NCI-H1436 treated with DMSO at 0.1 percent for 48 hours (cell line): ENCODE results near the gene ETFDH.
"Not testable (repeated sequence)": the region's sequence is repeated elsewhere in the genome, so short reads cannot be mapped to it uniquely, and the experiment has no call there.

ENCODE experiments used
- DNase-seq: peaks from one replicate; lab custom pipeline; 2025; lab: John Stamatoyannopoulos, UW

ETFDH gene

DNA sequence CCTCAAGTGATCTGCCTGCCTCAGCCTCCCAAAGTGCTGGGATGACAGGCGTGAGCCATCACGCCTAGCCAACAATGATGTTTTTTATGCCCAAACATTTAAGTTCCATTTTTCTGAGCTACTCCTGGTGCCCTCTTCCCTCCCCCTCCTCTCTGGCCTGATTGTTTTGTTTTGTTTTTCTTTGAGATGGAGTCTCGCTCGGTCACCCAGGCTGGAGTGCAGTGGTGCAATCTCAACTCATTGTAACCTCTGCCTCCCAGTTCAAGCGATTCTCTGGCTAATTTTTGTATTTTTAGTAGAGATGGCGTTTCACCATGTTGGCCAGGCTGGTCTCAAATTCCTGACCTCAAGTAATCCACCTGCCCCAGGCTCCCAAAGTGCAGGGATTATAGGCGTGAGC lies 83.7 kb downstream of the ETFDH start:
- not testable (repeated sequence) for DNase-seq

DNA sequence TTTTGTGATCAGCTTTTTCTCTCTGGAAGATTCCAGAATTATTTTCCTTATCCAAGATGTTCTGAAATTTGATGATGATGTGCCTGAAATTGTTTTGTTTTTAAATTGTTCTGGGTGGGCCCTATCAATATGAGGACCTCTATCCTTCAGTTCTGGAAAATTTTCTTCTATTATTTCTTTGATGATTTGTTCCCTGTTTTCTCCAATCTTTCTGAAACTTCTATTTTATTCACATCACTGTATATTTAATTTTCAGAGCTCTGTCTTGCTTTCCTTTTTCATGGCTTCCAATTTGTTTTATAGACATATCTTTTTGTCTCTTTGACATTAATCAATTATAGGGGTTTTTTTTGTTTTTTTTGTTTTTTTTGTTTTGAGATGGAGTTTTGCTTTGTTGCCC lies 84.5 kb downstream of the ETFDH start:
- DNase-seq: no peak

DNA sequence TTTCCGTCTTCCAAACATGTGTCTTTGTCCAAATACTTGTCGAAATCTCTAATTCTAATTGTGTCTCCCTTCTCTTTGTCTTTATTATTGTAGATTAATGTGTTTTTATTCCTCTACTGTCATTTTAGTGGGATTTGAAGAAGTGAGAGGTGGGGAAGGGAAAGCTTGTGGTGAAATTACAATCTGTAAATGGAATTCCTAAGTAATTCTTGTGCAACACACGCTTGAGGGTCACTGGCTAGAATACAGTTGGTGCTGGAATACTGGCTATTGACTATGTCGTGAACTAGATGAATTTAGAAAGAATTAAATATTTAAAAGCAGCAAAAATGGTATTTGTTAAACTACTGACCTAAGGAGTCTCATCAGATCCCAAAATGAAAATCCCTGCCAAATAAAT lies 86.0 kb downstream of the ETFDH start:
- DNase-seq: no peak

DNA sequence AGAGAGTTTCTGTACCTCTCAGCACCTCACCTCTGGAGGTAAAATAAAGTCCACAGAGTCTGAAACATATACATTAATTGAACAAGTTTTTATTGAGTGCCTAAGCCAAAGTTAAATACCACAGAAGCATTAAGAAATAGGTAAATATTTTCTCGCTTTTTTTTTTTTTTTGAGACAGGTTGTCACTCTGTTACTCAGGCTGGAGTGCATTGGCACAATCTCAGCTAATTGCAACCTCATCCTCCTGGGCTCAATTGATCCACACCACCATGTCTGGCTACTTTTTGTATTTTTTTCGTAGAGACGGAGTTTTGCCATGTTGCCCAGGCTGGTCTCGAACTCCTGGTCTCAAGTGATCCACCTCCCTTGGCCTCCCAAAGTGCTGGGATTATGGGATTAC lies 86.6 kb downstream of the ETFDH start:
- no peak for DNase-seq
